Keratinocyte (primary cell): ENCODE measurements around the gene DECR2. TPM values are rescaled to one million over a fixed set of nuclear protein-coding genes. Genes with fewer than 3 reads are reported as not detected.
A peak's percentile ranks its signal among the peaks of the same experiment; 100 is the strongest.
"Not testable (repeated sequence)": the region's sequence is repeated elsewhere in the genome, so short reads cannot be mapped to it uniquely, and the experiment has no call there.

ENCODE experiments used
- DNase-seq: peaks from one replicate; pipeline ENCODE4 v3.0.0-alpha.2; 2011; ENCODE audit warnings: low read depth, missing footprints, low spot score
- FAIRE-seq: peaks from 2 replicates; lab custom pipeline; 2011; peaks lifted over from hg19 to GRCh38; lab: Jason Lieb, UNC
- H2AFZ ChIP-seq: 2 replicates; pipeline ENCODE4 v1.6.0; 2012; ENCODE audit warnings: low read length, control low read depth, inconsistent platforms; ENCODE audit not compliant: control insufficient read depth
- H3K27ac ChIP-seq: 2 replicates; pipeline ENCODE4 v1.5.1; 2011; ENCODE audit warnings: low read length; ENCODE audit not compliant: control insufficient read depth, insufficient read depth
- H3K27me3 ChIP-seq: 3 replicates; pipeline ENCODE4 v1.6.0; 2011; ENCODE audit warnings: low read length; ENCODE audit not compliant: control insufficient read depth, insufficient read depth; ENCODE audit errors: extremely low read depth
- H3K36me3 ChIP-seq, 2 experiments: 2 replicates in 1 of 2; 3 replicates in 1 of 2; pipeline ENCODE4 v1.5.1; 2011; ENCODE audit warnings: low read length in 2 of 2, mild to moderate bottlenecking in 1 of 2; ENCODE audit not compliant: control insufficient read depth in 2 of 2, insufficient read depth in 2 of 2; ENCODE audit errors: extremely low read depth in 1 of 2
- H3K4me1 ChIP-seq: 3 replicates; pipeline ENCODE4 v1.5.1; 2011; ENCODE audit warnings: low read length; ENCODE audit not compliant: control insufficient read depth, insufficient read depth; ENCODE audit errors: extremely low read depth
- H3K4me2 ChIP-seq: 3 replicates; pipeline ENCODE4 v1.6.0; 2011; ENCODE audit warnings: low read depth, low read length; ENCODE audit not compliant: control insufficient read depth, insufficient read depth; ENCODE audit errors: extremely low read depth
- H3K4me3 ChIP-seq, 3 experiments: fragments of 200-600 bp in 1 of 3; sonication (generic) in 1 of 3; 2 replicates in 2 of 3; 3 replicates in 1 of 3; pipeline ENCODE4 v1.5.1; 2011 to 2016; ENCODE audit warnings: low read length in 3 of 3, mild to moderate bottlenecking in 3 of 3, control low read depth in 2 of 3, inconsistent platforms in 1 of 3, low read depth in 1 of 3, mixed read lengths in 1 of 3, mixed run types in 1 of 3, moderate library complexity in 1 of 3; ENCODE audit not compliant: control insufficient read depth in 2 of 3, insufficient read depth in 2 of 3; ENCODE audit errors: extremely low read depth in 1 of 3
- H3K79me2 ChIP-seq: 2 replicates; pipeline ENCODE4 v1.6.0; 2012; ENCODE audit warnings: low read length; ENCODE audit not compliant: control insufficient read depth, insufficient read depth
- H3K9ac ChIP-seq: 3 replicates; pipeline ENCODE4 v1.6.0; 2011; ENCODE audit warnings: low read length; ENCODE audit not compliant: control insufficient read depth, insufficient read depth; ENCODE audit errors: extremely low read depth
- H3K9me1 ChIP-seq: 3 replicates; pipeline ENCODE4 v1.6.0; 2011; ENCODE audit warnings: low read length; ENCODE audit not compliant: control insufficient read depth, insufficient read depth; ENCODE audit errors: extremely low read depth
- H3K9me3 ChIP-seq: 2 replicates; pipeline ENCODE4 v1.5.1; 2012; ENCODE audit warnings: low read depth, low read length; ENCODE audit not compliant: control insufficient read depth
- H4K20me1 ChIP-seq: 3 replicates; pipeline ENCODE4 v1.6.0; 2011; ENCODE audit warnings: low read length; ENCODE audit not compliant: control insufficient read depth, insufficient read depth; ENCODE audit errors: extremely low read depth
- EZH2 ChIP-seq: IDR thresholded peaks from one replicate; pipeline ENCODE4 v1.6.1; 2012; ENCODE audit warnings: inconsistent platforms, mild to moderate bottlenecking, low read length, moderate library complexity
- dilution Hi-C: fragments of 300-500 bp; cut with MboI; formaldehyde crosslinking; loops from one replicate; pipeline ENCODE4 v1.7.0; 2020; ENCODE audit warnings: low sequenced_read_pairs; ENCODE audit not compliant: extremely low pct_ligation_motif_present
- polyA plus RNA-seq, 5 experiments: library from polyadenylated mRNA; depleted of rRNA in 3 of 5; stranded (reverse) in 3 of 5; stranded (forward) in 1 of 5; unstranded in 1 of 5; fragments of >200 nt; gene quantifications; 1 replicate in 1 of 5; 2 replicates in 3 of 5; 3 replicates in 1 of 5; pipeline versions ENCODE4 v1.2.1 to v1.2.3, GENCODE V29; 2011 to 2012; ENCODE audit warnings: missing spikeins in 2 of 5, low read depth in 1 of 5, low replicate concordance in 1 of 5
- TF ChIP-seq, protein P1 (sequence below), 3 experiments: IDR thresholded peaks in 1 of 3; conservative IDR thresholded peaks in 1 of 3; optimal IDR thresholded peaks in 1 of 3; 2 replicates in 2 of 3; 3 replicates in 1 of 3; pipeline versions ENCODE3 to v1.5.1; 2011; ENCODE audit warnings: low read length in 3 of 3, mild to moderate bottlenecking in 3 of 3, moderate library complexity in 2 of 3, control low read depth in 1 of 3, inconsistent platforms in 1 of 3; ENCODE audit not compliant: insufficient read depth in 2 of 3; ENCODE audit errors: extremely low read depth in 1 of 3

The DECR2 gene
- polyA plus RNA-seq, 1 donor (not counting 4 experiments of a cell fraction or from before 2014, with no cell fraction given): 14.2 TPM

DNA sequence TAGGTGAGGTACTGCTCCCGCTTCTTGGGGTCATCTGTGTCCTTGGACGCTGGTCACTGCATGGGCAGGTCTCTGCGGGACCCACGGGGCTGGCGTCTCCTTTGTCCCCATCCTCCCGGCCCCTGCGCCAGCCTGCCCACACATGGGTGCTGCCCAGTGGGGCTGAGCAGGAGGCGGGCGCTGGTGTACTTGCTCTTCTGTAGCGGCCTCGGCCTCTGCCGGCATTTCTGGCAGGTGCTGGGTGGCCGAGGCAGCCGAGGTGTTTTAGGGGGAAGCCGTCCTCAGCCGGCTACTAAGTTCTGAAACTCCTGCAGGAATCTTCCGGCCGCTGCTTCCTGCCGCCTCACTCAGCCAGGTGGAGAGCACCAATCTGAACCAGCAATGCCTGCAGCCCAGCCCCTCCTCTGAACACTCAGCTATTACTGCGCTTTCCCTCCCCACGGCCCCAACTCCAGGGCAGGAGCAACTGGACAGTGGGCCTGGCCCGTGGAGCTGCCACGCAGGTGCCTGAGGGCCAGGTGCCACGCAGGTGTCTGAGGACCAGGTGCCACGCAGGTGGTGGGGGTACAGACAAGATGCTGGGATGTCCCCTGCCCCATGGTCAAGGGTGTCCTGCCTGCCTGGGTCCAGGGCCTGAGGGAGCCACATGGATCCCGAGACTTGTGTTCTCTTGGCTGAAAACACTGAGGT, 10.0 kb downstream of the DECR2 start:
- FAIRE-seq (no peak), DNase-seq (no peak)
- no peaks in the 10 kb centered on the region for H3K27me3 ChIP-seq
- peaks cover 4 to 9% of the 10 kb centered on the region in 2 experiments for H3K36me3 ChIP-seq
- no peak overlapping the region for H3K4me3 ChIP-seq
- H3K9me3 ChIP-seq: no peaks in the 10 kb centered on the region
- H3K79me2 ChIP-seq: no peaks in the 10 kb centered on the region
- no peak overlapping the region for H3K4me2 ChIP-seq
- no peaks in the 10 kb centered on the region for H4K20me1 ChIP-seq
- H2AFZ ChIP-seq: no peak overlapping the region
- H3K9ac ChIP-seq: no peak overlapping the region
- H3K27ac ChIP-seq: no peak overlapping the region
- peaks cover 5% of the 10 kb centered on the region for H3K4me1 ChIP-seq
- dilution Hi-C loops: no loop called here
- H3K9me1 ChIP-seq: no peaks in the 10 kb centered on the region
- TF ChIP-seq, protein P1, sequence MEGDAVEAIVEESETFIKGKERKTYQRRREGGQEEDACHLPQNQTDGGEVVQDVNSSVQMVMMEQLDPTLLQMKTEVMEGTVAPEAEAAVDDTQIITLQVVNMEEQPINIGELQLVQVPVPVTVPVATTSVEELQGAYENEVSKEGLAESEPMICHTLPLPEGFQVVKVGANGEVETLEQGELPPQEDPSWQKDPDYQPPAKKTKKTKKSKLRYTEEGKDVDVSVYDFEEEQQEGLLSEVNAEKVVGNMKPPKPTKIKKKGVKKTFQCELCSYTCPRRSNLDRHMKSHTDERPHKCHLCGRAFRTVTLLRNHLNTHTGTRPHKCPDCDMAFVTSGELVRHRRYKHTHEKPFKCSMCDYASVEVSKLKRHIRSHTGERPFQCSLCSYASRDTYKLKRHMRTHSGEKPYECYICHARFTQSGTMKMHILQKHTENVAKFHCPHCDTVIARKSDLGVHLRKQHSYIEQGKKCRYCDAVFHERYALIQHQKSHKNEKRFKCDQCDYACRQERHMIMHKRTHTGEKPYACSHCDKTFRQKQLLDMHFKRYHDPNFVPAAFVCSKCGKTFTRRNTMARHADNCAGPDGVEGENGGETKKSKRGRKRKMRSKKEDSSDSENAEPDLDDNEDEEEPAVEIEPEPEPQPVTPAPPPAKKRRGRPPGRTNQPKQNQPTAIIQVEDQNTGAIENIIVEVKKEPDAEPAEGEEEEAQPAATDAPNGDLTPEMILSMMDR (optimal IDR thresholded peaks at IDR 0.05 in 1 of 3, IDR thresholded peaks at IDR 0.05 in 1 of 3, conservative IDR thresholded peaks at IDR 0.05 in 1 of 3; ENCODE audit: extremely low read depth in 1 of 3, insufficient read depth in 2 of 3, low read length in 3 of 3): no peak
- TF ChIP-seq EZH2: no peak

DNA sequence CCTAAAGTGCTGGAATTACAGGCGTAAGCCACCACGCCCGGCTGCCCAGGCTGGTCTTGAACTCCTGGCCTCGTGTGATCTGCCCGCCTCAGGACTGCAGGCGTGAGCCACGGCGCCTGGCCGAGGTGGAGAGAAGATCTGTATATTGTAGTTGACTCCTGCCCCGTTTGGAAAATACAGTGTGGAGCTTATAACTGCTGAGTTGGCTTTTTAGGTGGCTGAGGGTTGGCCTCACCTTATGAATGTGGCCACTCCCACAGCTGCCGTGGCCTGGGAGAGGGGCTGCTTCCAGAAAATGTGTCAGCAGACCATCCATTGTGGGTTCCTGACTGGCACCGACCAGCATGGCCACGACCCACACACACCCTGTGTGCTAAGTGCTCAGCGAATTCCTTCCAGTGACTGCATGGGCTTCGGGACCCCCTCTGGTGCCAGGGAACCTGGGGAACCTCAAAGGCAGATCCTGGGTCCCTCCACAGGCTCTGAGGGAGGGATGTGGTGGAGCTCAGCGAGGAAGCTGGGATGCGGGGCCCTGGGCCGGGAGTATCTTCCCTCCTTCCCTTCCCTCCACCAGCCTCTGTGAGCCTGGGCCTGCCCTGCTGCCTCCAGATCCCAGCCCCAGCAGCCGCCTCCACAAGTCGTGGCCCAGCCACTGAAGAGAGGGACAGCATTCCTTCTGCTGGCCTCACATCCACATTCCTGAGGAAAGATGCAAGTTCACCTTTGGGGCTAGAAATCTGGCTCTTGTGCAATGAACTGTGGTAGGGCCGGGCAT, 12.9 kb downstream of the DECR2 start:
- Histone ChIP-seq H3K9me3 (no peaks in the 10 kb centered on the region), H3K36me3 (peaks cover 4 to 7% of the 10 kb centered on the region in 2 experiments), H3K79me2 (no peaks in the 10 kb centered on the region), H3K9ac (no peak overlapping the region), H2AFZ (peak overlapping the region; percentile 12), H3K4me3 (no peak overlapping the region), H3K27me3 (no peaks in the 10 kb centered on the region), H3K4me1 (peaks cover 5% of the 10 kb centered on the region), H3K27ac (no peak overlapping the region), H3K9me1 (no peaks in the 10 kb centered on the region), H4K20me1 (no peaks in the 10 kb centered on the region), H3K4me2 (no peak overlapping the region)
- dilution Hi-C loops: no loop called here
- FAIRE-seq (no peak), DNase-seq (no peak)
- TF ChIP-seq EZH2: no peak
- TF ChIP-seq, protein P1 (optimal IDR thresholded peaks at IDR 0.05 in 1 of 3, IDR thresholded peaks at IDR 0.05 in 1 of 3, conservative IDR thresholded peaks at IDR 0.05 in 1 of 3; ENCODE audit: extremely low read depth in 1 of 3, insufficient read depth in 2 of 3, low read length in 3 of 3): no peak

GRCh38 chr16:415170-415498, 13.4 kb downstream of the DECR2 start:
- H3K79me2 ChIP-seq, FAIRE-seq, H3K4me3 ChIP-seq, H2AFZ ChIP-seq, H3K27ac ChIP-seq, H3K27me3 ChIP-seq, H3K36me3 ChIP-seq, H4K20me1 ChIP-seq, H3K4me2 ChIP-seq, DNase-seq, H3K4me1 ChIP-seq, dilution Hi-C loops, H3K9me3 ChIP-seq, H3K9me1 ChIP-seq, H3K9ac ChIP-seq: not testable (repeated sequence)
